Stimulated activated CD4-positive, alpha-beta T cell treated with anti-CD3 and anti-CD28 coated beads, Interleukin-4, amount 100 ng/mL, for 1 hour (primary cell): ENCODE measurements around the gene ZCRB1.

ENCODE experiments used
- DNase-seq: peaks from one replicate; pipeline ENCODE4 v3.0.0-alpha.2; 2020

The ZCRB1 gene

GRCh38 chr12:42326541-42327226, 790 bp upstream of the ZCRB1 start:
- DNase-seq: no peak

- DNase-seq: no peak
Measured at GRCh38 chr12:42325326-42325652, 605 bp downstream of the ZCRB1 start.

GRCh38 chr12:42323856-42324255, 2.0 kb downstream of the ZCRB1 start:
- DNase-seq: no peak

GRCh38 chr12:42322567-42322966, 3.3 kb downstream of the ZCRB1 start:
- no peak for DNase-seq

- DNase-seq: no peak
Measured at GRCh38 chr12:42320796-42321195, 5.1 kb downstream of the ZCRB1 start.

GRCh38 chr12:42315108-42315507, 10.8 kb downstream of the ZCRB1 start:
- no peak for DNase-seq

- no peak for DNase-seq
Measured at GRCh38 chr12:42309996-42310395, 15.9 kb downstream of the ZCRB1 start.

GRCh38 chr12:42308390-42308789, 17.5 kb downstream of the ZCRB1 start:
- DNase-seq: no peak

- DNase-seq: no peak
Measured at GRCh38 chr12:42306297-42306696, 19.6 kb downstream of the ZCRB1 start.

GRCh38 chr12:42299392-42300308, 26.2 kb downstream of the ZCRB1 start:
- peak; percentile 61 for DNase-seq

GRCh38 chr12:42298887-42299286, 27.0 kb downstream of the ZCRB1 start:
- DNase-seq: no peak

- no peak for DNase-seq
Measured at GRCh38 chr12:42296503-42297109, 29.3 kb downstream of the ZCRB1 start.

GRCh38 chr12:42291680-42292079, 34.2 kb downstream of the ZCRB1 start:
- DNase-seq: no peak

GRCh38 chr12:42288544-42288943, 37.4 kb downstream of the ZCRB1 start:
- DNase-seq: no peak

- DNase-seq: no peak
Measured at GRCh38 chr12:42286741-42287140, 39.2 kb downstream of the ZCRB1 start.

GRCh38 chr12:42285431-42285830, 40.5 kb downstream of the ZCRB1 start:
- DNase-seq: no peak

- DNase-seq: no peak
Measured at GRCh38 chr12:42284876-42285275, 41.0 kb downstream of the ZCRB1 start.

GRCh38 chr12:42284157-42284556, 41.7 kb downstream of the ZCRB1 start:
- DNase-seq: no peak

- no peak for DNase-seq
Measured at GRCh38 chr12:42283739-42284138, 42.2 kb downstream of the ZCRB1 start.

GRCh38 chr12:42282294-42282693, 43.6 kb downstream of the ZCRB1 start:
- no peak for DNase-seq

- DNase-seq: no peak
Measured at GRCh38 chr12:42281844-42282243, 44.0 kb downstream of the ZCRB1 start.

GRCh38 chr12:42281278-42281677, 44.6 kb downstream of the ZCRB1 start:
- DNase-seq: no peak

GRCh38 chr12:42278128-42278510, 47.8 kb downstream of the ZCRB1 start:
- no peak for DNase-seq
